GM19099 (cell line): Measurements from ENCODE around the gene GAS7.

Experiments
- POLR2A ChIP-seq: IDR thresholded peaks from 3 replicates; pipeline ENCODE4 v1.6.1; 2011; ENCODE audit warnings: low read depth; ENCODE audit not compliant: insufficient read length; ENCODE audit errors: extremely low read depth

GAS7 gene

DNA sequence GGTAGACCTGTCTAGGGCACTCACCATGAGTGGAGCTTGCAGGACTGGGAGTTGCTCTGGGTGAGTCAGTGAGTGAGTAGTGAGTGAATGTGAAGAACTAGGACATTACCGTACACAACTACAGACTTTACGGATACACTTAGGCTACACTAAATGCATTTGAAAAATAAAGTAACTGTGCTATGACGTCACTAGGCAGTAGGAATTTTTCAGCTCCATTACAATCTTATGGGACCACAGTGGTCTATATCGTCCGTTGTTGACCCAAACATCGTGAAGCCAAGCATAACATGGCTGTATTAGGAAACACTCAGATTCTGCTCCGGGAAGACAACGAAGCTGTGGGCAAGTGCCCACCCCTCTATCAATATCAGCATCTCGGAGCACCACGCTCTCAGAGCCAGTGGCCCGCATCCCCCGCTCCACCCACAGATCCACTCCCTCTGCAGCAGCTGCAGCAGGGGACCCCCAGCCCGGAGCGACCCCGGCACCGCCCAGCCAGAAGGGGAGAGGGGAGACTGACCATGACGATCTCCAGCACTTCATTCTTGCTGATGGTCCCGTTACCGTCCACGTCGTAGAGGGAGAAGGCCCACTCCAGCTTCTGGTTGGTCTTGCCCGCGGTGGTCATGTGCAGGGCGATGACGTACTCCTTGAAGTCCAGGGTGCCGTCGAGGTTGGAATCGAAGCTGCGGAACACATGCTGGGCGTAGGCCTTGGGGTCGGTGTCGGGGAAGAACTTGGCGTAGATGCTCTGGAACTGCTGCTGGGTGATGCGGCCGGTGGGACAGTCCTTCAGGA is 293.9 kb downstream of the GAS7 start:
- TF ChIP-seq POLR2A, result no peak

DNA sequence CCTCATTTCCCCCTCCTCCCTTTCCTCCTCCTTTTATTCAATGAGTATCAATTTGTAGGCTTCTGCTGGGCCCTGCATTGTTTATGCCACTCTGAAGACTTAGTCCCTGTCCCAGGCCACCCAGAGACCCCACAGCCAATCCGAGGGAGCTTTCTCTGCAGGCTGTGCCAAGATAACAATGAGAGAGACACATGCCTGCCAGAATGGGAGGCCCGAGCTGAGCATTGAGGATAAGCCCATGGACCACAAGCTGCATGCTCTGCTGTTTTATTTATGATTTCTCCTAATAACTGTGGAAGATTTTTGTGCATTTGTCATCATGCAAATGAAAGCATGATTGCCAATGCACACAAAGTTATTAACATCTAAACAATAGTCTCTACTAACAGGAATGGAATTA is 296.3 kb downstream of the GAS7 start:
- TF ChIP-seq POLR2A, result no peak

DNA sequence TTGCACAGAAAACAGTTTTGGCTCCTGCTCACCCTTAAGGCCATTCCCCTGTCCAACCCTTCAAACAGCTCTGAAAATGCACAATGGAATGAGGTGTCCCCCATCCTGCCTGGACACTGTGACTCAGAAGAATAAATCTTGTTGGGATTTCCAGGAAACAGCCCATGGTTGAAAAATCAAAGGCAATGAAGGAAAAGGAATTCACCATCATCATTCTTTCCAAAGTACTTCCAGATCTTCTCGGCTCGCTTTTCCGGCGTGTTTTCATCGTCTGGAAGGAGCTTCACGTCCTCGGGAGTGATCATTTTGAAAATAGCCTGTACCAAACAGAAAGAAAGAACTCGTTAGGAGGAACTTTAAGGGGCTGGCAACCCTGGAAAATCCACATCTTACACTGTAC is 297.6 kb downstream of the GAS7 start:
- no peak for TF ChIP-seq POLR2A

DNA sequence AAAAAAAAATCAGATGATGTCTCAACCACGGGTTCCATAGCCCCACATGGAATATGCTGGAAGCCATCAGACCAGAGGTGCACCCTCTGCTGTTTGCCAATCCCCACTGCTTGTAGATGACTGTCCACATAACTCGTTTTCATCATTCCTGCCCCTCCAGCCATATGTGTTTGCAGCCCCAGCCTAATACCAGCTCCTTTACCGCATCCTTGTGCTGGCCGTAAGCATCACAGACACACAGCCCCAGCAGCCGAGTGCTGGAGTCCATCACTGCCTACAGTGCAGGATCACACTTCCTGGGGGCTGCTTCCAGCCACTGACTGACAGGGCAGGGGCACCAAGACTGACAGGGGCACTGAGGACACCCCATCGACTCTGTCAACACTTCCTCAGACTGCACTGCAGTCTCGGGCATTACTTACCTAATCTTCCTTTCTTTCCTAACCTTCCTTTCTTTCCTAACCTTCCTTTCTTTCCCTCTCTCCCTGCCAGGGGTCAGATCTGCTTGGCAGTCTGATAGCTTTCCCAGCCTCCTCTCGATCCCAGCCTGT is 298.3 kb downstream of the GAS7 start:
- TF ChIP-seq POLR2A, result no peak

DNA sequence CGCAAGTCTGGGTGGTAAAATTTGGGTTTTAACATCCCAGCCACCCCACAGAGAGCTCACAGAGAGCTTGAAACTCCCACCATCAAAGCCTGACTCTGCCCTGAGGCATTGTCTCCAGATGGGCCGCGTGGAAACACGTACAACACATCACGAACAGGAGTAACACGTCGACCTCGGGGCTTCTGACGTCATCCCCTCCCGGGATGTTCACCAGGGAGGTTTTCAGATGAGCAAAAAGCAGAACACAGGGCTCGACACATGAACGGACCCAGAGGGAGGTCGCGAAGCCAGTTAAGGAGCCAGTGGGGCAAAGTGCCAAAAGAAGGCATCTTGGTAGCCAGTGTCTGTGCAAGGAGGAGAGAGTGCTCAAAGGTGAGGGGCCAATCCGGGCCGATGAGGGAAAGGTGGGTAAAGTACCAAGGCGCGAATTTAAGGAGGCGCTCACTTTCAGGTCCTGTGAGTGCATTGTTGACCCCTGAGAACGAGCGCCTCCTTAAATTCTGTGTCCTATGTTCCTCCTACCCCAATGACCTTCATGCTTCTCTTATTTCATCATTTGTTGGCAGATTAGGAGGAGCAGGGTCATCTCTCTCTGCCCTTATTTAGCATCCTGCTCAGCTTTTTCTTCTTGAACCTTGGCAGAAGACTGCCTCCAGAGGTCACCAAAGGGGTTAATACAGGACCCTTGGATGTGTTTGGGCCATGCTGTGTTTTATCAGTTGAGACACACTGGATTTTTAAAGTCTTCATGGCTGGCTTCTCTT is 298.9 kb downstream of the GAS7 start:
- TF ChIP-seq POLR2A, result no peak

DNA sequence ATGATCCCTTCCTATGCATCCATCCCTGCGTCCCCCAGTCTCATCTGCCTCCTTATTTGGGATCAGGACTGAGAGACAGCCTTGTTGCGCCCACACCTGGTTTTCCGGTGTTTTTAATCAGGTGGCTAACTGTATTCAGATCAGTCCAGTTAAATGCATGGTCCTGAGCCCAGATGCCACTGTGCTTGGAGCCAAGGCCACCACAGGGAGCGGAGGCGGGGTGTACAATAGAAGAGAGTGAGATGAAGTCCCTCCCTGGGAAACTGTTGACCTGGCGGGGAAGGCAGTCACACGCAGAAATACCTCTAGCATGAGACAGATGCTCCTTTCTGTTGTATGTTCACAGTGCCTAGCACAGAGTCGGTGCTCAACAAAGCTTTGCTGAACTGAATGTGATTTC is 299.6 kb downstream of the GAS7 start:
- no peak for TF ChIP-seq POLR2A

DNA sequence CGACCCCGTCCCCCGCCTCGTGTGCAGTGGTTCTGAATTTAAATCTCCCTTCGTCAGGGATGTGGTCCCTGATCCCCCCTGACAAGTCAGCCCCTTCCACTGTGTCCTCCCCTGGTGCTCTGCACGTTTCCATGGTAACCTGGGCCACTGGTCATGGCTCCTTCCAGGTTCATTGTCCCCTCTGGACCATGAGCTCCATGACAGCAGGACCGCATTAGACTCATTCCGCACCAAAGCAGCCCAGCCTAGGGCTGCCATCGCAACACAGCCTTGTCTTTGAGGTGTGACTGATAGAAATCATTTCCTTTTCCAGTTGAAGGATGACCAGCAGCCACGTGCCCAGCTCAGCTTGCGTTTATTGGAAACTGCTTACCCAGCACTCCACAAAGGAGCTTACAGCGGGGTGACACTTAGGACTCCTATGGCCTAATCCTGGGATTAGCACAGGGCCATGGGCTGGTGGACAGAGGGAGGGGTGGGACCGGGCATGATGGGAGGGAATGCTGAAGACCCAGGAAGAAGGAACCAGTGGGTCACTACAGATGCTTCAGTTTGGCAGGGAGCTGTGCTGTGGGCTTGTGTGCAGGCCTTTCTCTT is 300.9 kb downstream of the GAS7 start:
- no peak for TF ChIP-seq POLR2A

DNA sequence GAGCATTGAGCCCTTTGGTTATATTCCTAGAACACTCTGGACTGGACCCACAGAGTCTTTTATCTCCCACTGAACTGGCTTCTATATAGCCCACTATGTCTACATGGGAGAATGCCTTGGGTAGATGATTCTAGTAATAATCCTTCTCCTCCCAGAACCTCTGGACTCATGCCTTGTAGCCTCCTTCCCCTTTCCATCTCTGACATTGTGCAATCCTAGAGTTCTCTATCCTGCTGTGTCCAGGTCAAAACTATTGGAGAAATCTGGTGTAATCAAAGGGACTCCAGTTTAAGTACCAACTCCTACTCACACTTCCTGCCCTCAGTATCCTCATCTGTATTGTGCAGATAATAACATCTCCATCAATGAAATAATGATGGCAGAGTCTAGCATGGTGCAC is 302.5 kb downstream of the GAS7 start:
- TF ChIP-seq POLR2A, result no peak

DNA sequence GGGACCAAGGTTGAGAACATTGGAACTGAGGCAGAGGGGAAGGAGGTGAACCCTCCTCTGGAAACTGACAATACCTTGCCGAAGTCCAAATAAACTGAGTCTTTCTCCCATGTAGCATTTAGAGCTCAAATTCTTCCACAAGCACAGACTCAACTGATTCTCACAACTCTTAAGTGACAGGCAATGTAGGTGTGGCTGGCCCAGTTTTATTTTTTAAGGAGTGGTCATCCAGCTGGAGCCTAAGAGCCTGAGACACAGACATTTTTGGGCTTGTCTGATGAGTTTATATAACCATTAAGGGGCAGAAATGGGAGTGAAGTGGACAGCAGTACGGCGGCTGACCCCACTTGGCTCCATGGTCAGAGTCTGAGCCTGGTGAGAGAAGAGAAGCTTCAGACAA is 304.2 kb downstream of the GAS7 start:
- no peak for TF ChIP-seq POLR2A

DNA sequence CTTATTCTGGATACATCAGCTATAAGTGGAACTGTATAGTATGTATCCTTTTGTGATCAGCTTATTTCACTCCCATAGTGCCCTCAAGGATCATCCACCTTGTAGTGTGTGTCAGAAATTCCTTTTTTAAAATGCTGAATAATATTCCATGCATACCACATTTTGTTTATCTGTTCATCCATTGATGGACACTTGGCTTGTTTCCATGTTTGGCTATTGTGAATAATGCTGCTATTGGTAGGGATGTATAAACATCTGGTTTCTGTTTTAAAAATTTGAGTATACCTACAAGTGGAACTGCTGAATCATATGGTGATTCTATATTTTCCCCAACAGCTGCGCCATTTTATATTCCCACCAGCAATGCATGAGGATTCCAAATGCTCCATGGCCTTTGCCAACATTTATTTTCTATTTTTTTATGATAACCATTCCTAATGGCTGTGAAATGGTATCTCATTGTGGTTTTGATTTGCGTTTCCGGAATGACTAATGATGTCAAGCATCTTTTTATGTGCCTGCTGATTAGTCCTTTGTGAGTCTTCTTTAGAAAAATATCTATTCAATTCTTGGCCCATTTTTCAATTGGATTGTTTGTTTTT is 304.9 kb downstream of the GAS7 start:
- TF ChIP-seq POLR2A, result no peak

DNA sequence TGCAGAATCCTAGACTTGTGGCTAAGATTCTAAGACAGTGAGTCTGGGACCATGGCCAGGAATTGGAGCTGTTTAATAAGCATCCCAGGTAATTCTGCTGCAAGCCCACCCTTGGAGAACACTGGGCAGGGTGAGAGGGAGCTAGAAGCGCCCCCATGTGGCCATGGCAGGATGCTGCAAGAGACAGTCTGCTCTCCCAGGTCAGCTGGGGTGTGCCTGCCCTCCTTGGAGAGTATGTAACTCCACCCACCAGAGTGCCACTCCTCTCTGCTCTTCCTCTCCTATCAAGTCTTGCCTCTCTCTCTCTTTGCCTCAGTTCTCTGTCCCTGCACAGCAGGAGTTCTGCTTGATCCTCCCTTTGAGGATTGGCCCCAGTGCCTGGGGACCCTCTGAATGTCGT is 308.3 kb downstream of the GAS7 start:
- TF ChIP-seq POLR2A, result no peak

DNA sequence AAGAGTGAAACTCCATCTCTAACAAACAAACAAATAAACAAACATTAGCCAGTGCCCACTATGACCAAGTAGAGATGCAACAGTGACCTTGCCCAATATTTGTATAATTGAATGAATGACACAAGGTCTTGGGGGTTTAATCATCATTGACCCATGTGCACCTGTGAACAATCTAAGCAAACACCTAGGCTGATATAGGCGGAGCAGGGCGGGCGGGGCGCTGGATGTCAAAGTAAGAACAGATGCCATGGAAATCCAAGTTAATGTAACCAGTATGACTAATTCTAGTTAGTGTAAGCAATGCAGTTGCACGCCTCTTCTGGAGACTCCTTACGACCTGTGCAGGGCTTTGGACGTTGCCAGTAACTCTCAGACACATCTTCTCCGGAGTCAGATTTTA is 310.9 kb downstream of the GAS7 start:
- no peak for TF ChIP-seq POLR2A

DNA sequence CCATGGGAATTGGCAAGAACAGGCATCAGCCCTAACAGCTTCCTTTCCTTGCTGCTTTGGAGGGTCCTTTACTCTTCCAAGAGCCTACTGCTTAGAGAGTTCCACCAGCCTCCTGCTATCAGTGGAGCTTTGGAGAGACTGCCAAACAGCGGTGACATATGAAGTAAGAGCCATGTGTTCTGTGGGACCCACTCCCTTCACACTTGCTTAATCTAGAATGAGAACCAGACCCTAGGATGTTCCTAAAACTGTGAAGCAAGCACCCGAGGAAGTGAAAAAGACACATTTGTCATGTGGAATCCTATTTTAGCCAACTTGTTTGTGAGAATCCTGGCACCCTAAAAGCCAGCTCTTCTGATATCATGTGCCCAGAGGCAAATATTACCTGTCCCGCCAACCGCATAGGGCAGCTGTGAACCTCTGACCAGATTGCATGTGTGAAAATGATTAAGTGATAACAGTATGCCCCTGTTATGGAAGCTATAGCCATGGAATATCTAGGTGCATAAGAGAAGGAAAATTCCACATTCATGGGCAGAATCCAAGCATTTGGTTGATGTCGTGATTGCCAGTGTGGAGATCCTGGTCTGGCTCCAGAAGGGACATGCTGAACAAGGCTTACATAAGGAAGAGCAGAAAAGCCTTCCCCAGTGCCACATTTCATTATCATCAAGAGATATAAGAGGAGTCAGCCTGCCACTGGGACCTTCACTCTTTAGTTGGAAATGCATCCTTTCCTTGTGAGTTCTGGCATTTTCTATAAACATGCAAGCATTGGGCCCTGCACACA is 312.1 kb downstream of the GAS7 start:
- TF ChIP-seq POLR2A, result no peak

DNA sequence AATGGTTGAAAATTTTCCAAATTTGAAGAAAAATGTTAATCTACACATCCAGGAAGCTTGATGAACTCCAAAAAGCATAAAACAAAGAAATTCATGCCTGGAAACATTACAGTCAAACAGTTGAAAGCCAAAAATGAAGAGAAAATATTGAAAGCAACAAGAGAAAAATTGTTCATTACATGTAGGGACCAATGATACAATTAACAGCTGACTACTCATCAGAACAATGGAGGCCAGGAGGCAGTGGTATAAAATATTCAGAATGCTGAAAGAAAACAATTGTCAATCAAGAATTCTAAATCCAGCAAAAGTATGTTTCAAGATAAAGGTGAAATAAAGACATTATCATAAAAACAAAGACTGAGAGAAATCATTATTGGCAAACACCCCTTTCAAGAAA is 315.0 kb downstream of the GAS7 start:
- no peak for TF ChIP-seq POLR2A
